ACC112 (cell line): Measurements from ENCODE around the gene STAP1.
"Not testable (repeated sequence)": the region's sequence is repeated elsewhere in the genome, so short reads cannot be mapped to it uniquely, and the experiment has no call there.

Experiments
- H2AFZ ChIP-seq: fragments of 200-600 bp; sonication (generic); one replicate; pipeline ENCODE4 v1.6.0; 2017; ENCODE audit warnings: antibody characterized with exemption, low read length; ENCODE audit not compliant: unreplicated experiment
- H3K27ac ChIP-seq: fragments of 200-600 bp; sonication (generic); 2 replicates; pipeline ENCODE4 v1.5.1; 2014; ENCODE audit warnings: low read depth, mild to moderate bottlenecking, antibody characterized with exemption, low read length, moderate library complexity
- H3K27me3 ChIP-seq: fragments of 200-600 bp; sonication (generic); 2 replicates; pipeline ENCODE4 v1.6.1; 2014; ENCODE audit warnings: mild to moderate bottlenecking, antibody characterized with exemption, low read length, moderate library complexity, mixed read lengths; ENCODE audit not compliant: insufficient read depth
- H3K36me3 ChIP-seq: fragments of 200-600 bp; sonication (generic); 2 replicates; pipeline ENCODE4 v1.6.1; 2016; ENCODE audit warnings: mild to moderate bottlenecking, antibody characterized with exemption, low read length, moderate library complexity, mixed read lengths; ENCODE audit not compliant: insufficient read depth
- H3K4me1 ChIP-seq: fragments of 200-600 bp; sonication (generic); one replicate; pipeline ENCODE4 v1.6.1; 2016; ENCODE audit warnings: low read length, mixed read lengths; ENCODE audit not compliant: insufficient read depth, unreplicated experiment, control insufficient read depth
- H3K4me3 ChIP-seq: fragments of 200-600 bp; sonication (generic); 2 replicates; pipeline ENCODE4 v1.5.1; 2014; ENCODE audit warnings: mild to moderate bottlenecking, low read depth, low read length
- H3K79me2 ChIP-seq: fragments of 200-600 bp; sonication (generic); one replicate; pipeline ENCODE4 v1.6.0; 2016; ENCODE audit warnings: low read length; ENCODE audit not compliant: control insufficient read depth, unreplicated experiment, insufficient read depth

STAP1 gene

DNA sequence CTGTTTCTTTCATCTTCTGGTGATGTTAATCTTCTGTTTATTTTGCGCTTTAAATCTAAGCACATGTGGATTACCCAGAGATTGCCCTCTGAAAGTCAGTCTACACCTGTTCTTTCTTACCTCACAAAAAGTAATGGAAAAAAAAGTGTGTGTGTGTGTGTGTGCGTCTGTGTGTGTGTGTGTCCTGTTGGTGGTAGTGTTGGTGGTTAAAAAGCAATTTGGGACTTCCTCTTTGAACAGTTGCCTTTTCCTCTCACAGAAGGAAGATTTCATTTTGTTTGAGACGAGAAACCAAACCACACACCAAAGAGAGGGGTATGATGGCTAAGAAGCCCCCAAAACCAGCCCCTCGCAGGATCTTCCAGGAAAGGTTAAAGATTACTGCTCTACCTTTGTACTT lies at the start of gene STAP1:
STAP1 (plus strand) TSS at position 235 of the 400 bp plus-strand sequence; CDS start at position 318, 83 bp downstream.
- Histone ChIP-seq H3K27ac (no peak within 1 kb of the TSS), H3K27me3 (no peaks in the 10 kb centered on the region), H3K79me2 (no peaks in the 10 kb centered on the region), H2AFZ (no peak within 1 kb of the TSS), H3K4me3 (no peak within 1 kb of the TSS), H3K4me1 (no peaks in the 10 kb centered on the region), H3K36me3 (no peaks in the 10 kb centered on the region)

DNA sequence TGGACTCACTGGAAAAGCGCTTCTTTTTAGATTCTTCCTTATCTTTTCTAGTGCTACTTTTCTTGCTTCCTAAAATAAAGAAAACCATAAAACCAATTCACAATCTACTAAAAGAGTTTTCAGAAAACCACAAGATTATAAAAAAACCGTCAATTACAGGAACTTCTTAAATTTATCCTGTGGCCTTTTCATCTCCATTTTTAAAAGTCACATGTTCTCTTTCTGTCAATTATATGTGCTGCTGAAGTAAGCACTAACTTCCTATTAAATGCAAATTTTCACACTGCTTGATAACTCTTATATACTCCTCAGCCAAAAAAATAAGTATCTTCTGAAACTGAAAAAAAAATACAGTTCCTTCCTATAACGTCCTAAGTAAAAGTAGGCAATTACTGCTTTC lies 46.0 kb upstream of the STAP1 start:
- Histone ChIP-seq H3K4me3 (no peak overlapping the region), H3K27me3 (no peaks in the 10 kb centered on the region), H3K79me2 (no peaks in the 10 kb centered on the region), H2AFZ (no peak overlapping the region), H3K27ac (no peak overlapping the region), H3K36me3 (peaks cover 26% of the 10 kb centered on the region), H3K4me1 (no peaks in the 10 kb centered on the region)

DNA sequence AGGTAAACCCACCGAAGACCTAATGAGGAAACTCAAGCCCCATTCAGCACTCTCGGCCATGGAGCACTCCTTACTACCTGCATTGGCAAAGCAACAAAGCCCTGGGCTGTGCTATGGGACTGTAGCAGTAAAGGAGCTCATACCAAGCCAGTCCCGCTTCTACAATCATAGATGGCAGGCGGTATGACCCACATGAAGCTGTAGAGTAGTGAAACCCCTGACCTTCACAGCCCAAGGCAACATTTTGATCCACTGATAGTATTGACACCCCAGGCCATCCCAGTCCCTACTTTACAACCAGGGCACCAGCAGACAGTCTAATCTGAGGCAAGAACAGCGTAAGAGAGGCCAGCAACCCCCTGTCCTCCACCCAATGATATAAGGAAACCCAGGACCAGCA lies 38.4 kb upstream of the STAP1 start:
- H2AFZ ChIP-seq: no peak overlapping the region
- H3K79me2 ChIP-seq: peaks cover 29% of the 10 kb centered on the region
- H3K27me3 ChIP-seq: no peaks in the 10 kb centered on the region
- no peak overlapping the region for H3K4me3 ChIP-seq
- peaks cover 15% of the 10 kb centered on the region for H3K36me3 ChIP-seq
- no peak overlapping the region for H3K27ac ChIP-seq
- H3K4me1 ChIP-seq: peaks cover 8% of the 10 kb centered on the region

DNA sequence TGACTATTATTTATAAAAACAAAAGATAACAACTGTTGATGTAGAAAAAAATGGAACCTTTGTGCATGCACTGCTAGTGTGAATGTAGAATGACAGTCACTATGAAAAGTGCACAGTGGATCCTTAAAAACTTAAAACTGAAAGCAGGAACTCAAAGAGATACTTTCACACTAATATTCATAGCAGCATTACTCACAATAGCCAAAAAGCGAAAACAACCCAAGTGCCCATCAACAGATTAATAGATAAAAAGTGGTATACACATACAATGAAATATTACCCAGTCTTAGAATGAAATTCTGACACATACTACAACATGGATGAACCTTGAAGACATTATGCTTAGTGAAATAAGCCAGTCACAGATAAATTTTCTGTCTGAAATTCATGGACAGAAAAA lies 37.0 kb upstream of the STAP1 start:
- Histone ChIP-seq H3K4me1 (peaks cover 8% of the 10 kb centered on the region), H3K4me3 (no peak overlapping the region), H3K79me2 (peaks cover 33% of the 10 kb centered on the region), H3K27ac (no peak overlapping the region), H3K27me3 (no peaks in the 10 kb centered on the region), H3K36me3 (peaks cover 15% of the 10 kb centered on the region), H2AFZ (no peak overlapping the region)

GRCh38 chr4:67522230-67522629 lies 36.3 kb upstream of the STAP1 start:
- peaks cover 15% of the 10 kb centered on the region for H3K36me3 ChIP-seq
- no peaks in the 10 kb centered on the region for H3K27me3 ChIP-seq
- no peak overlapping the region for H3K27ac ChIP-seq
- H3K4me1 ChIP-seq: peaks cover 8% of the 10 kb centered on the region
- H3K79me2 ChIP-seq: peaks cover 39% of the 10 kb centered on the region
- H3K4me3 ChIP-seq: no peak overlapping the region
- no peak overlapping the region for H2AFZ ChIP-seq

GRCh38 chr4:67522851-67523671 lies 35.5 kb upstream of the STAP1 start:
- Histone ChIP-seq H3K4me3 (no peak overlapping the region), H2AFZ (no peak overlapping the region), H3K36me3 (peaks cover 15% of the 10 kb centered on the region), H3K27me3 (no peaks in the 10 kb centered on the region), H3K4me1 (peaks cover 8% of the 10 kb centered on the region), H3K79me2 (peaks cover 39% of the 10 kb centered on the region), H3K27ac (peak overlapping the region; percentile 32; the same call in 1 of the 2 replicates)

GRCh38 chr4:67524140-67524539 lies 34.4 kb upstream of the STAP1 start:
- not testable (repeated sequence) for H3K36me3 ChIP-seq, H3K4me3 ChIP-seq, H2AFZ ChIP-seq, H3K4me1 ChIP-seq, H3K27me3 ChIP-seq, H3K27ac ChIP-seq
- peaks cover 39% of the 10 kb centered on the region for H3K79me2 ChIP-seq

- H3K27me3 ChIP-seq: no peaks in the 10 kb centered on the region
- H3K79me2 ChIP-seq: peaks cover 6% of the 10 kb centered on the region
- H3K27ac ChIP-seq: no peak overlapping the region
- H3K4me1 ChIP-seq: no peaks in the 10 kb centered on the region
- H3K4me3 ChIP-seq: no peak overlapping the region
- peaks cover 31% of the 10 kb centered on the region for H3K36me3 ChIP-seq
- H2AFZ ChIP-seq: no peak overlapping the region
These were observed 27.1 kb upstream of the STAP1 start for GRCh38 chr4:67531379-67531962.

DNA sequence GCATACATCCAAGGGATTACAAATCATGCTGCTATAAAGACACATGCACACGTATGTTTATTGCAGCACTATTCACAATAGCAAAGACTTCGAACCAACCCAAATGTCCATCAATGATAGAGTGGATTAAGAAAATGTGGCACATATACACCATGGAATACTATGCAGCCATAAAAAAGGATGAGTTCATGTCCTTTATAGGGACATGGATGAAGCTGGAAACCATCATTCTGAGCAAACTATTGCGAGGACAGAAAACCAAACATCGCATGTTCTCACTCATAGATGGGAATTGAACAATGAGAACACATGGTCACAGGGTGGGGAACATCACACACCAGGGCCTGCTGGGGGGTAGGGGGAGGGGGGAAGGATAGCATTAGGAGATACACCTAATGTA lies 26.1 kb upstream of the STAP1 start:
- not testable (repeated sequence) for H3K79me2 ChIP-seq, H3K27me3 ChIP-seq, H3K27ac ChIP-seq, H3K4me1 ChIP-seq, H3K4me3 ChIP-seq, H2AFZ ChIP-seq
- H3K36me3 ChIP-seq: peaks cover 31% of the 10 kb centered on the region

DNA sequence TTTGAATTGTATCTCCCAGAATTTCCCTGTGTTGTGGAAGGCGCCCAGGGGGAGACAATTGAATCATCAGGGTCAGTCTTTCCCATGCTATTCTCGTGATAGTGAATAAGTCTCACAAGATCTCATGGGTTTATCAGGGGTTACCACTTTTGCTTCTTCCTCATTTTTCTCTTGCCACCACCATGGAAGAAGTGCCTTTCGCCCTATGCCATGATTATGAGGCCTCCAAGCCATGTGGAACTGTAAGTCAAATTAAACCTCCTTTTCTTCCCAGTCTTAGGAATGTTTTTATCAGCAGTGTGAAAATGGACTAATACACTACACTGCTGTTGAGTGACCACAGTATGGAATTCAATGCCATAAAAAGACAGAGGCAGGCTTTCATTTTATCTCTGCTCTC lies 25.4 kb upstream of the STAP1 start:
- Histone ChIP-seq H3K79me2 (no peaks in the 10 kb centered on the region), H2AFZ (no peak overlapping the region), H3K4me1 (no peaks in the 10 kb centered on the region), H3K27me3 (no peaks in the 10 kb centered on the region), H3K4me3 (no peak overlapping the region), H3K36me3 (peaks cover 31% of the 10 kb centered on the region), H3K27ac (no peak overlapping the region)

GRCh38 chr4:67535280-67535840 lies 23.2 kb upstream of the STAP1 start:
- H3K79me2 ChIP-seq: no peaks in the 10 kb centered on the region

More at GRCh38 chr4:67535280-67535840, 23.2 kb upstream of the STAP1 start:
- Histone ChIP-seq H3K27me3 (no peaks in the 10 kb centered on the region), H2AFZ (no peak overlapping the region), H3K27ac (no peak overlapping the region), H3K36me3 (peaks cover 37% of the 10 kb centered on the region), H3K4me3 (no peak overlapping the region), H3K4me1 (no peaks in the 10 kb centered on the region)
